HG02571 (cell line): Measurements from ENCODE around the gene UBXN10.

Experiments
- ATAC-seq: cut with Tn5 transposase; IDR thresholded peaks from one replicate; pipeline ENCODE4 v1.9.1; 2021; ENCODE audit warnings: mild to moderate bottlenecking, moderate library complexity; ENCODE audit not compliant: unreplicated experiment

The UBXN10 gene

GRCh38 chr1:20233394-20233793 lies 47.5 kb downstream of the UBXN10 start:
- no peak for ATAC-seq

- ATAC-seq, result no peak
Observed at GRCh38 chr1:20233866-20234265, 48.0 kb downstream of the UBXN10 start.

- no peak for ATAC-seq
Observed at GRCh38 chr1:20234788-20235535, 49.1 kb downstream of the UBXN10 start.

- ATAC-seq, result no peak
Observed at GRCh38 chr1:20237646-20238045, 51.8 kb downstream of the UBXN10 start.

- no peak for ATAC-seq
Observed at GRCh38 chr1:20240012-20240411, 54.1 kb downstream of the UBXN10 start.

- ATAC-seq, result no peak
Observed at GRCh38 chr1:20242890-20243479, 57.1 kb downstream of the UBXN10 start.
